NCI-H82 (cell line): ENCODE measurements around the gene ARHGAP23.
"Not testable (repeated sequence)": the region's sequence is repeated elsewhere in the genome, so short reads cannot be mapped to it uniquely, and the experiment has no call there.

Experiments
- DNase-seq: peaks from one replicate; lab custom pipeline; 2025; lab: John Stamatoyannopoulos, UW

The ARHGAP23 gene

GRCh38 chr17:38512473-38513058, 84.3 kb downstream of the ARHGAP23 start:
- DNase-seq = peak; percentile 33

DNA sequence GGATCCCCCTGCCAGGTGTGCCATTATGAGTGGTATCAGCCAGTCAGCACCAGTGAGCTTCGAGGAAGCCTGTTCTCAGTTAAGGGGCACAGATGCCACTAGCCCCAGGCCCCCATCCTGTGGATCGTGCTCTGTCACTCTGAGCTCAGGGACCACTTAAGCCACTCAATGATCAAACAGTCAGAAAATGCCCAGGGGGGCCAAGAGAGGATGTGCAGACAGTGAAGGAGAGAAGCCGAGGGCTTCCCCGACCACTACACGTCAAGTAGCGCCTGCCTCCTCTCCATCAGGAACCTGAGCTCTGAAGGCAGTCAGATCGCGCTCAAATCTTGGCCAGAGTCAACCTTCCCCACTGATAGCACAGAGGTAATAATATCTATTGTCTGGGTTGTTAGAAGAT, 98.3 kb downstream of the ARHGAP23 start:
- DNase-seq = not testable (repeated sequence)

- DNase-seq = not testable (repeated sequence)
These were observed 99.9 kb downstream of the ARHGAP23 start for GRCh38 chr17:38528141-38528540.

- DNase-seq = not testable (repeated sequence)
These were observed 102.6 kb downstream of the ARHGAP23 start for GRCh38 chr17:38530856-38531255.

DNA sequence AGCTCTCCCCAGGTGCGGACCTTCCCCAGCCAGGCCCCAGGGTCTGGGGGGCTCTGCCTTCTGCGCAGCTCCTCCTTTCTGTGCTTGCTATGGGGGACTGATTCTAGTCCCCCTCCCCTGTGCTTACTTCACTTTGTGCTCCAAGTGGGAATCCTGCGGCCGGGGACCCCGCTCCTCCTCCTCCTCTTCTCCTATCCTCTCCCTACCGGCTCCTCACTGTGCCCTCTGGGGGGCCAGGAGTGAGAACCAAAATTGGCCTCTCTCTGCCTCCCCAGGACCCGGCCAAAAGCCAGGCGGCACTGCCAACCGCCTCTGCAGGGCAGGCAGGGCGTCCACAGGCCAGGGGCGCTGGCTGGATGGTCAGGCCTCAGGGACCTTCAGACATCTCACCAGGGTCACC, 103.5 kb downstream of the ARHGAP23 start:
- not testable (repeated sequence) for DNase-seq

GRCh38 chr17:38532451-38532850, 104.2 kb downstream of the ARHGAP23 start:
- no peak for DNase-seq

- no peak for DNase-seq
These were observed 105.0 kb downstream of the ARHGAP23 start for GRCh38 chr17:38533241-38533640.

GRCh38 chr17:38533866-38534497, 105.7 kb downstream of the ARHGAP23 start:
- no peak for DNase-seq

GRCh38 chr17:38534498-38534885, 106.2 kb downstream of the ARHGAP23 start:
- DNase-seq = no peak

DNA sequence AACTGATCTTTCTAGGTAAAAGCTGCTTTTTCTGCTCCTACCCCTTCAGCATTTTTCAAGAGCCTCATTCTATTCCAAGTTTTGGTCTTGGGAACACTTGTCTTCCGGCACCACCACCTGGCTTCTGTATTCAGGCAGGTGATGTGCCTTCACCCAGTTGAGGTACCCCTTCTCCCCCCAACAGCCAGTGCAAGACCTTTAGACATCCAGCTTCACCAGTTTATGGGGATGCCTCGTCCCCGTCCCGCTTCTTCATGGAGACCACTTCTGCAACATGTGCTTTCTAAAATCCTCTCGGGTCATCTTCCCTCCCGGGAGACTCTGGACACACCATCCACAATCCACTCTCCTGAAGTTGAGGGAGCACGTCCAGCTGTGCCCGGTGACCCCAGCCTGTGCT, 107.6 kb downstream of the ARHGAP23 start:
- DNase-seq = no peak

- DNase-seq = no peak
These were observed 108.4 kb downstream of the ARHGAP23 start for GRCh38 chr17:38536661-38537060.

- no peak for DNase-seq
These were observed 110.6 kb downstream of the ARHGAP23 start for GRCh38 chr17:38538906-38539305.

- peak; percentile 54 for DNase-seq
These were observed 111.1 kb downstream of the ARHGAP23 start for GRCh38 chr17:38539386-38539785.

DNA sequence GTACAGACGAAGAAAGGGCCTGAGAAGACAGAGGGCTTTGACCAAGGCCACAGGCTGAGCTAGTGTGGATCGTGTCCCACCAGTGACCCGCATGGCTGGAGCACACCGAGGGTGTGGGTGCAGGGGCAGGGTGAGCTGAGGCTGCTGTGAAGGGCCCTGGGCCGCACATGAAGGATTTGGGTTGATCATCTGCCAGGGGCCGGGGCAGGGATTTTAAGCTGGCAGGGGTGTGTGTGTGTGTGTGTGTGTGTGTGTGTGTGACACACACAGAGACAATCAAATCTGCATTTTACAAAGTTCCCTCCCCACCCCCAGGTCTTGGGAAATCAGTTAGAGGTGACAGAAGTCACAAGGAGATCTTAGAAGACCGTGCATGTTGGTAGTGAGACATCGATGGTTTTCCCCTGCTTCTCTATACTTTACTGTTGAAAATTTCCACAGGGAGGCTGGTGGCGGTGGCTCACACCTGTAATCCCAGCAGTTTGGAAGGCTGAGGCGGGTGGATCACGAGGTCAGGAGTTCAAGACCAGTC, 112.3 kb downstream of the ARHGAP23 start:
- no peak for DNase-seq

DNA sequence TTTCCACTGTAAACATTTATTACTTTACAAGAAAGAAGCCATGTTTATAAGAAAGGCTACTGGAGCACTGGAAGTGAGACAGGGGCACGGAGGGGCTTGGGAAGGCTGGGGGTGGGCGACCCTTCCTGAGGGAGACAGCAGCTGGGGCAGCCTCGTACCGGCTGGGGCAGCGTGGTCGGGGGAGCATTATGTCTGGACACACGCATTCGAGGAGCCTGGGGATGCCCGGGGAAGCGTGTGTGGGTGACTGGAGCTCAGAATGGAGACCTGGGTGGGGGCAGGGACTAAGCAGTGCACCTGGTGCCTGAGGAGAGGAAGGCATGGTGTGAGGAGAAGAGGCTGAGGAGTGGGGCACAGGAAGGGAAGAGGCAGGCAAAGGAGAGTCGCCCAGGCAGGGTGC, 113.0 kb downstream of the ARHGAP23 start:
- DNase-seq = no peak

- no peak for DNase-seq
These were observed 114.0 kb downstream of the ARHGAP23 start for GRCh38 chr17:38542286-38542685.

DNA sequence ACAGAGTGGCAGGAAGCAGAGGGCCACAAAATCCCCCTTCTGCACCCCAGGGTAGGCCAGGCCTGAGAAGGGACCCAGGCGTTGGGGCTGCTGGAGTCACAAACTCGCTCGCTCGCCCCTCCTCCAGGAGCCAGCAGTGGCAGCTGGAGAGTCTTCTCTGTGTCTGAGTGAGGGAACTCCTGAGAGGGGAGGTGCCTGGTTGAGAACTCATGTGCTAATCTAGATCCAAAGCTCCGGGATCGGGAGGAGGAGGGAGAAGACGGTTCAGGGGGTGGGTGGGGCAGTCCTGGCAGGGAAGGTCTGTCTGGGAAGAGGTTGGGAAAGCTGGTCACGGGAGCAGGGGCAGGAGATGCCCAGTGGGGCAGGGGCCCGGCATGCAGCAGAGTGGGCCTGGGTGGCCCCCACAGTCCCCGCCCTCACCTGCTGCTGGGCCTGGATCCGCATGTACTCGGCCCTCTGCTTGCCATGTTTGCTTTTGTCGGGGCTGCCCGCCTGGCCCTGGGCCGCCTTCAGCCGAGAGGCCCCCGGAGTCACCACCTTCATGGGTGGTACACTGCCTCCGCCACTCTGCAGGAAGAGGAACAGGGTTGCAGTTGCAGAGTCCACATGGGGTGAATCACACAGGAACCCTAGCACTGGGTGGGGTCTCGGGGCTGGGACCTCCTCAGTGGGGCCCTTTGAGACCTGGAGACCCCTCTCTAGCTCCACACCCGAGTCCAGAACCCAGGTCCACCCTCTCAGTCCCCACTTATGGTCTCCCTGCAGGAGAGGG, 115.3 kb downstream of the ARHGAP23 start:
- peak; percentile 79 for DNase-seq

- no peak for DNase-seq
These were observed 116.0 kb downstream of the ARHGAP23 start for GRCh38 chr17:38544175-38544838.

- DNase-seq = no peak
These were observed 116.6 kb downstream of the ARHGAP23 start for GRCh38 chr17:38544839-38545209.

- DNase-seq = no peak
These were observed 117.4 kb downstream of the ARHGAP23 start for GRCh38 chr17:38545531-38546225.

- DNase-seq = no peak
These were observed 118.1 kb downstream of the ARHGAP23 start for GRCh38 chr17:38546396-38546795.

GRCh38 chr17:38547444-38547843, 119.2 kb downstream of the ARHGAP23 start:
- DNase-seq = no peak
